T-cell (primary cell): ENCODE data around the gene HOXD4. TPM values are rescaled to one million over a fixed set of nuclear protein-coding genes. Genes with fewer than 3 reads are reported as not detected.

Source experiments
- ATAC-seq, 4 experiments: fragments of 200-7000 bp in 3 of 4; fragments of 150-1000 bp in 1 of 4; cut with Tn5 transposase; replicated peaks in 1 of 4; 1 replicate in 3 of 4; 2 replicates in 1 of 4; pipeline ENCODE4 v1.10.0; 2021; ENCODE audit warnings: moderate library complexity in 3 of 4, mild to moderate bottlenecking in 2 of 4, moderate number of reproducible peaks in 1 of 4
- CTCF ChIA-PET, 2 donors: fragments of 300-600 bp; sonication (Branson Sonifier 250); formaldehyde crosslinking; loops; one replicate each; lab custom pipeline; 2022; ENCODE audit warnings: antibody characterized with exemption in 2 of 2; lab: Charles Lee
- POLR2A ChIA-PET, 2 donors: fragments of 300-600 bp; sonication (Branson Sonifier 250); formaldehyde crosslinking; loops; one replicate each; lab custom pipeline; 2022; ENCODE audit warnings: antibody characterized with exemption in 2 of 2; lab: Charles Lee
- DNase-seq, 35 experiments: peaks; one replicate each; pipeline versions ENCODE4 v3.0.0 to v3.0.0-alpha.2; 2013 to 2023
- H3K27ac ChIP-seq: one replicate; pipeline ENCODE4 v1.5.1; 2013; ENCODE audit warnings: low read length
- H3K27me3 ChIP-seq, 2 experiments: replicated peaks in 1 of 2; 1 replicate in 1 of 2; 2 replicates in 1 of 2; pipeline versions ENCODE4 v1.6.1 to v1.7.0; 2013; ENCODE audit warnings: low read length in 1 of 2, mixed read lengths in 1 of 2; ENCODE audit not compliant: control insufficient read depth in 2 of 2, insufficient read depth in 2 of 2; ENCODE audit errors: extremely low read depth in 1 of 2
- H3K36me3 ChIP-seq, 2 donors: 1 replicate in 1 of 2; 2 replicates in 1 of 2; pipeline versions ENCODE4 v1.6.1 to v1.7.0; 2013; ENCODE audit warnings: low read length in 1 of 2; ENCODE audit not compliant: control insufficient read depth in 2 of 2, insufficient read depth in 1 of 2; ENCODE audit errors: extremely low read depth in 1 of 2
- H3K4me1 ChIP-seq, 2 experiments: 1 replicate in 1 of 2; 2 replicates in 1 of 2; pipeline versions ENCODE4 v1.6.1 to v1.7.0; 2013; ENCODE audit warnings: low read length in 2 of 2, mixed read lengths in 1 of 2; ENCODE audit not compliant: insufficient read depth in 2 of 2, control insufficient read depth in 1 of 2; ENCODE audit errors: extremely low read depth in 1 of 2
- H3K4me3 ChIP-seq, 2 donors: 1 replicate in 1 of 2; 2 replicates in 1 of 2; pipeline versions ENCODE4 v1.5.1 to v1.7.0; 2013; ENCODE audit warnings: mild to moderate bottlenecking in 2 of 2, low read length in 1 of 2, moderate library complexity in 1 of 2; ENCODE audit not compliant: control insufficient read depth in 1 of 2; ENCODE audit errors: extremely low read depth in 1 of 2
- H3K9me3 ChIP-seq: 2 replicates; pipeline ENCODE4 v1.7.0; 2013
- H3K27ac Mint-ChIP-seq, 2 donors: one replicate each; pipeline ENCODE4 v1.8.0; 2020 to 2021; ENCODE audit warnings: mild to moderate bottlenecking in 2 of 2, mixed read lengths in 2 of 2
- H3K27me3 Mint-ChIP-seq, 2 donors: one replicate each; pipeline ENCODE4 v1.8.0; 2021 to 2022; ENCODE audit warnings: mixed read lengths in 2 of 2
- H3K36me3 Mint-ChIP-seq: one replicate; pipeline ENCODE4 v1.8.0; 2021; ENCODE audit warnings: mixed read lengths
- H3K4me1 Mint-ChIP-seq, 3 donors: one replicate each; pipeline ENCODE4 v1.8.0; 2020 to 2022; ENCODE audit warnings: mixed read lengths in 3 of 3, mild to moderate bottlenecking in 1 of 3
- H3K4me3 Mint-ChIP-seq, 3 donors: one replicate each; pipeline ENCODE4 v1.8.0; 2020 to 2022; ENCODE audit warnings: mild to moderate bottlenecking in 3 of 3, mixed read lengths in 3 of 3, moderate library complexity in 3 of 3
- H3K9me3 Mint-ChIP-seq, 3 donors: one replicate each; pipeline ENCODE4 v1.8.0; 2020 to 2022; ENCODE audit warnings: mixed read lengths in 3 of 3
- WGBS: methylation state at CpG from one replicate; pipeline ENCODE4 v1.1.5; 2013; ENCODE audit warnings: missing lambda C conversion rate; ENCODE audit not compliant: insufficient coverage; 5-methylcytosine and 5-hydroxymethylcytosine counted together
- total RNA-seq, 35 experiments: library from RNA in 6 of 35; stranded (reverse) in 6 of 35; fragments of 120-200 nt in 1 of 35; gene quantifications; one replicate each; pipeline versions ENCODE4 v1.2.1 to v1.2.4 and lab custom pipeline; 2013 to 2026

Gene HOXD4
- total RNA-seq, 5 donors from 2014 or later (not counting 1 experiment from before 2014, with no cell fraction given) = not detected

GRCh38 chr2:176122683-176123410 lies 28.5 kb upstream of the HOXD4 start, which contains the start of gene HOXD9:
TSS of gene HOXD9 (plus strand) at chr2:176122719. CDS start at chr2:176122769, 50 bp downstream.
- H3K9me3 ChIP-seq = no peaks in the 10 kb centered on the region
- no peaks in the 10 kb centered on the region for H3K36me3 ChIP-seq
- H3K9me3 Mint-ChIP-seq = peaks cover 2 to 3% (median 3%) of the 10 kb centered on the region in 3 donors
- H3K27me3 ChIP-seq = peaks cover 40 to 86% of the 10 kb centered on the region in 2 experiments
- H3K4me1 ChIP-seq = peaks cover 0 to 32% of the 10 kb centered on the region in 2 experiments
- peaks cover 9 to 18% (median 15%) of the 10 kb centered on the region in 3 donors for H3K4me1 Mint-ChIP-seq
- ChIA-PET CTCF (no interaction called here), POLR2A (no interaction called here)
- 7% methylated on average over 70 of the region's 84 CpGs for WGBS
- H3K4me3 ChIP-seq = peak within 1 kb of the TSS; percentile 31 to 79
- H3K27ac ChIP-seq = no peak within 1 kb of the TSS
- H3K27ac Mint-ChIP-seq = no peak within 1 kb of the TSS
- DNase-seq (peak in 5 of 35 experiments; percentile 21 to 38 (median 25)), ATAC-seq (peak; percentile 31 to 62 (median 48))
- H3K4me3 Mint-ChIP-seq = peak within 1 kb of the TSS; percentile 34 to 69 (median 49)
- peaks cover 3% of the 10 kb centered on the region for H3K36me3 Mint-ChIP-seq
- H3K27me3 Mint-ChIP-seq = peaks cover 79 to 82% of the 10 kb centered on the region in 2 donors

- H3K4me1 Mint-ChIP-seq = peaks cover 14 to 24% (median 22%) of the 10 kb centered on the region in 3 donors
- H3K9me3 Mint-ChIP-seq = peaks cover 2 to 3% (median 3%) of the 10 kb centered on the region in 3 donors
- Histone ChIP-seq H3K4me3 (peak overlapping the region in 1 of 2 donors; percentile 44), H3K27me3 (peaks cover 39 to 86% of the 10 kb centered on the region in 2 experiments), H3K36me3 (no peaks in the 10 kb centered on the region), H3K9me3 (no peaks in the 10 kb centered on the region), H3K4me1 (peaks cover 0 to 37% of the 10 kb centered on the region in 2 experiments), H3K27ac (no peak overlapping the region)
- DNase-seq = no peak
- H3K27me3 Mint-ChIP-seq = peaks cover 79 to 82% of the 10 kb centered on the region in 2 donors
- H3K36me3 Mint-ChIP-seq = peaks cover 3% of the 10 kb centered on the region
- H3K27ac Mint-ChIP-seq = peak overlapping the region; percentile 6 to 44
- CTCF ChIA-PET = interaction anchor here in 1 of 2 donors (0.5 to 0.9 kb wide), 3 partner anchors 104 to 1025 kb away, joined by 3 read pairs; no protein-coding TSS in a partner anchor
- 15% methylated on average over 32 of the region's 40 CpGs for WGBS
- peak overlapping the region in 1 of 3 donors; percentile 69 for H3K4me3 Mint-ChIP-seq
- POLR2A ChIA-PET = interaction anchor here in 1 of 2 donors (0.6 kb wide), 1 partner anchor 14 kb away, joined by 7 read pairs; no protein-coding TSS in a partner anchor
- no peak for ATAC-seq
These were observed 27.8 kb upstream of the HOXD4 start for GRCh38 chr2:176123411-176124109.

GRCh38 chr2:176124110-176124946 lies 27.0 kb upstream of the HOXD4 start:
- no peak overlapping the region for H3K4me3 ChIP-seq
- H3K27ac ChIP-seq = no peak overlapping the region
- peaks cover 77 to 83% of the 10 kb centered on the region in 2 donors for H3K27me3 Mint-ChIP-seq
- H3K27ac Mint-ChIP-seq = peak overlapping the region; percentile 6 to 44
- peaks cover 36 to 87% of the 10 kb centered on the region in 2 experiments for H3K27me3 ChIP-seq
- no peaks in the 10 kb centered on the region for H3K36me3 Mint-ChIP-seq
- peak overlapping the region in 1 of 3 donors; percentile 69 for H3K4me3 Mint-ChIP-seq
- no peaks in the 10 kb centered on the region for H3K9me3 ChIP-seq
- ChIA-PET CTCF (interaction anchor here (0.5 to 4.3 kb wide), 6 partner anchors 63 to 1027 kb away, joined by 3 to 64 read pairs (median 3); no protein-coding TSS in a partner anchor), POLR2A (interaction anchor here in 1 of 2 donors (0.6 kb wide), 1 partner anchor 14 kb away, joined by 7 read pairs; no protein-coding TSS in a partner anchor)
- 14% methylated on average over 25 of the region's 34 CpGs for WGBS
- H3K9me3 Mint-ChIP-seq = no peaks in the 10 kb centered on the region
- no peaks in the 10 kb centered on the region for H3K36me3 ChIP-seq
- peaks cover 17 to 25% (median 24%) of the 10 kb centered on the region in 3 donors for H3K4me1 Mint-ChIP-seq
- peaks cover 1 to 41% of the 10 kb centered on the region in 2 experiments for H3K4me1 ChIP-seq
- DNase-seq (no peak), ATAC-seq (no peak)

- WGBS = 24% methylated on average over 7 of the region's 9 CpGs
- Histone ChIP-seq H3K36me3 (no peaks in the 10 kb centered on the region), H3K4me3 (no peak overlapping the region), H3K4me1 (peaks cover 2 to 43% of the 10 kb centered on the region in 2 experiments), H3K27ac (no peak overlapping the region), H3K9me3 (no peaks in the 10 kb centered on the region), H3K27me3 (peaks cover 29 to 88% of the 10 kb centered on the region in 2 experiments)
- Mint-ChIP-seq H3K9me3 (no peaks in the 10 kb centered on the region), H3K27me3 (peaks cover 69 to 76% of the 10 kb centered on the region in 2 donors), H3K27ac (peak overlapping the region in 1 of 2 donors; percentile 2), H3K4me3 (no peak overlapping the region), H3K4me1 (peaks cover 17 to 25% (median 24%) of the 10 kb centered on the region in 3 donors), H3K36me3 (no peaks in the 10 kb centered on the region)
- no peak for ATAC-seq
- ChIA-PET CTCF (interaction anchor here (0.5 to 4.3 kb wide), 14 partner anchors 24 to 1521 kb away, joined by 3 to 64 read pairs (median 5); no protein-coding TSS in a partner anchor), POLR2A (interaction anchor here in 1 of 2 donors (0.8 kb wide), 1 partner anchor 1193 kb away, joined by 3 read pairs; no protein-coding TSS in a partner anchor)
- no peak for DNase-seq
These were observed 26.2 kb upstream of the HOXD4 start for GRCh38 chr2:176124947-176125771.

GRCh38 chr2:176125772-176126054 lies 25.6 kb upstream of the HOXD4 start:
- H3K36me3 ChIP-seq = no peaks in the 10 kb centered on the region
- H3K27me3 ChIP-seq = peaks cover 24 to 86% of the 10 kb centered on the region in 2 experiments

More at GRCh38 chr2:176125772-176126054, 25.6 kb upstream of the HOXD4 start:
- Histone ChIP-seq H3K27ac (no peak overlapping the region), H3K4me3 (no peak overlapping the region), H3K9me3 (no peaks in the 10 kb centered on the region), H3K4me1 (peaks cover 3 to 47% of the 10 kb centered on the region in 2 experiments)
- CTCF ChIA-PET = interaction anchor here (0.5 to 4.3 kb wide), 13 partner anchors 25 to 1520 kb away, joined by 3 to 64 read pairs (median 6); no protein-coding TSS in a partner anchor
- POLR2A ChIA-PET = interaction anchor here in 1 of 2 donors (0.8 kb wide), 1 partner anchor 1192 kb away, joined by 3 read pairs; no protein-coding TSS in a partner anchor
- Mint-ChIP-seq H3K4me3 (no peak overlapping the region), H3K27me3 (peaks cover 66 to 73% of the 10 kb centered on the region in 2 donors), H3K9me3 (no peaks in the 10 kb centered on the region), H3K27ac (no peak overlapping the region), H3K36me3 (no peaks in the 10 kb centered on the region), H3K4me1 (peaks cover 17 to 27% (median 25%) of the 10 kb centered on the region in 3 donors)
- no peak for DNase-seq
- 9% methylated on average over 3 of the region's 6 CpGs for WGBS
- no peak for ATAC-seq
